Tibial nerve (tissue), 4 donors: ENCODE results near the gene MCRIP1. TPM values are rescaled to one million over a fixed set of nuclear protein-coding genes. Genes with fewer than 3 reads are reported as not detected.

ENCODE experiments used
- DNase-seq, 2 donors: peaks; one replicate each; pipeline ENCODE4 v3.0.0-alpha.2; 2019; ENCODE audit warnings: low spot score in 2 of 2
- H3K27ac ChIP-seq, 4 donors: fragments of 200-600 bp; sonication (generic) in 3 of 4; one replicate each; pipeline ENCODE4 v1.5.1; 2017 to 2019; ENCODE audit warnings: mild to moderate bottlenecking in 1 of 4
- H3K27me3 ChIP-seq, 2 donors: fragments of 200-600 bp; sonication (generic) in 1 of 2; one replicate each; pipeline versions ENCODE4 v1.5.1 to v1.6.0; 2017 to 2019
- H3K36me3 ChIP-seq, 3 donors: fragments of 200-600 bp; sonication (generic); one replicate each; pipeline ENCODE4 v1.5.1; 2018 to 2019
- H3K4me1 ChIP-seq, 4 donors: fragments of 200-600 bp; sonication (generic) in 3 of 4; one replicate each; pipeline ENCODE4 v1.5.1; 2017 to 2019
- H3K4me3 ChIP-seq, 4 donors: fragments of 200-600 bp; sonication (generic) in 3 of 4; one replicate each; pipeline ENCODE4 v1.5.1; 2017 to 2019; ENCODE audit warnings: mild to moderate bottlenecking in 1 of 4, moderate library complexity in 1 of 4
- H3K9me3 ChIP-seq, 4 donors: fragments of 200-600 bp; sonication (generic) in 3 of 4; one replicate each; pipeline ENCODE4 v1.5.1; 2017 to 2019
- CTCF ChIP-seq, 5 experiments: fragments of 200-600 bp in 3 of 5; fragments of 450-650 bp in 2 of 5; sonication (generic) in 3 of 5; IDR thresholded peaks; one replicate each; pipeline ENCODE4 v1.5.1; 2016 to 2019; ENCODE audit warnings: antibody characterized with exemption in 5 of 5, mild to moderate bottlenecking in 3 of 5, moderate library complexity in 2 of 5
- EP300 ChIP-seq, 2 donors: sonication (generic); formaldehyde crosslinking; IDR thresholded peaks; one replicate each; pipeline ENCODE4 v1.6.1; 2017; ENCODE audit warnings: antibody characterized with exemption in 2 of 2, mild to moderate bottlenecking in 1 of 2
- POLR2A ChIP-seq, 2 donors: fragments of 450-650 bp; IDR thresholded peaks; one replicate each; pipeline ENCODE4 v1.6.1; 2017; ENCODE audit warnings: antibody characterized with exemption in 2 of 2, mild to moderate bottlenecking in 2 of 2, moderate library complexity in 2 of 2
- WGBS, 2 donors: methylation state at CpG; one replicate each; pipeline ENCODE4 v1.1.5; 2018; 5-methylcytosine and 5-hydroxymethylcytosine counted together
- total RNA-seq, 4 donors: library from RNA; depleted of rRNA; stranded (reverse); fragments of >200 nt; gene quantifications; one replicate each; pipeline ENCODE4 v1.1.0, GENCODE V29; 2016

The MCRIP1 gene
- total RNA-seq, 4 donors from 2014 or later, result 78.7 to 105 (median 92.5) TPM

- Histone ChIP-seq H3K4me1 (peaks cover 0 to 23% (median 2%) of the 10 kb centered on the region in 4 donors), H3K27me3 (peaks cover 3 to 85% of the 10 kb centered on the region in 2 donors), H3K36me3 (no peaks in the 10 kb centered on the region), H3K9me3 (peaks cover 0 to 12% (median 0%) of the 10 kb centered on the region in 4 donors), H3K4me3 (peak within 1 kb of the TSS in 2 of 4 donors; percentile 5 to 30), H3K27ac (no peak within 1 kb of the TSS)
- TF ChIP-seq CTCF (IDR thresholded peaks at IDR 0.05), result no peak
- no peak for TF ChIP-seq EP300 (IDR thresholded peaks at IDR 0.05)
- TF ChIP-seq POLR2A (IDR thresholded peaks at IDR 0.05), result no peak
- no peak for DNase-seq
- 1% methylated on average over 26 to 66 of the region's 110 CpGs for WGBS, 2 donors
These were observed 29.1 kb downstream of the MCRIP1 start, which contains the start of gene GCGR for GRCh38 chr17:81803728-81804558. TSS of gene GCGR (plus strand) at chr17:81804150. CDS start at chr17:81809019, 4,869 bp downstream.

GRCh38 chr17:81802856-81803643 lies 30.0 kb downstream of the MCRIP1 start:
- H3K4me1 ChIP-seq, result peaks cover 0 to 23% (median 2%) of the 10 kb centered on the region in 4 donors
- WGBS, 2 donors, result 32 to 35% methylated on average over 18 to 26 of the region's 26 CpGs
- no peak overlapping the region for H3K27ac ChIP-seq
- no peak for DNase-seq
- H3K4me3 ChIP-seq, result peak overlapping the region in 1 of 4 donors; percentile 30
- TF ChIP-seq CTCF (IDR thresholded peaks at IDR 0.05) (no peak), EP300 (IDR thresholded peaks at IDR 0.05) (no peak), POLR2A (IDR thresholded peaks at IDR 0.05) (no peak)
- H3K27me3 ChIP-seq, result peaks cover 3 to 78% of the 10 kb centered on the region in 2 donors
- no peaks in the 10 kb centered on the region for H3K36me3 ChIP-seq
- peaks cover 0 to 12% (median 0%) of the 10 kb centered on the region in 4 donors for H3K9me3 ChIP-seq

GRCh38 chr17:81802048-81802758 lies 30.9 kb downstream of the MCRIP1 start:
- TF ChIP-seq CTCF (IDR thresholded peaks at IDR 0.05) (no peak), EP300 (IDR thresholded peaks at IDR 0.05) (no peak), POLR2A (IDR thresholded peaks at IDR 0.05) (no peak)
- Histone ChIP-seq H3K27me3 (peaks cover 3 to 70% of the 10 kb centered on the region in 2 donors), H3K4me3 (no peak overlapping the region), H3K9me3 (peaks cover 0 to 12% (median 0%) of the 10 kb centered on the region in 4 donors), H3K27ac (no peak overlapping the region), H3K4me1 (peaks cover 0 to 23% (median 2%) of the 10 kb centered on the region in 4 donors), H3K36me3 (no peaks in the 10 kb centered on the region)
- WGBS, 2 donors, result 77 to 84% methylated on average over 9 of the region's 9 CpGs
- DNase-seq, result no peak

- TF ChIP-seq EP300 (IDR thresholded peaks at IDR 0.05) (no peak), POLR2A (IDR thresholded peaks at IDR 0.05) (no peak), CTCF (IDR thresholded peaks at IDR 0.05) (no peak)
- no peak overlapping the region for H3K27ac ChIP-seq
- 86 to 88% methylated on average over 9 of the region's 9 CpGs for WGBS, 2 donors
- no peaks in the 10 kb centered on the region for H3K36me3 ChIP-seq
- H3K27me3 ChIP-seq, result peaks cover 3 to 61% of the 10 kb centered on the region in 2 donors
- H3K4me1 ChIP-seq, result peaks cover 0 to 23% (median 2%) of the 10 kb centered on the region in 4 donors
- no peak for DNase-seq
- no peak overlapping the region for H3K4me3 ChIP-seq
- H3K9me3 ChIP-seq, result peaks cover 0 to 12% (median 0%) of the 10 kb centered on the region in 4 donors
These were observed 31.8 kb downstream of the MCRIP1 start for GRCh38 chr17:81801327-81801726.
